T-helper 2 cell treated with Interferon-gamma antibody and Interleukin-4, amounts not matched to agents 100 ng/mL and 5 ng/mL, for 36 hours (primary cell): ENCODE measurements around the gene AKT3. TPM values are rescaled to one million over a fixed set of nuclear protein-coding genes. Genes with fewer than 3 reads are reported as not detected.

ENCODE experiments used
- intact Hi-C: fragments of 100-400 bp; cut with micrococcal nuclease; formaldehyde crosslinking; loops from one replicate; pipeline ENCODE4 v1.15.1; 2023
- total RNA-seq: library from RNA; stranded (reverse); gene quantifications from 2 replicates; pipeline ENCODE4 v1.2.3, GENCODE V29; 2022

AKT3 gene
- total RNA-seq, 1 donor from 2014 or later, result 23.2 TPM

GRCh38 chr1:243735457-243735856 lies 114.6 kb downstream of the AKT3 start:
- intact Hi-C loops, result no loop called here

GRCh38 chr1:243734308-243734695 lies 115.7 kb downstream of the AKT3 start:
- intact Hi-C loops, result no loop called here

GRCh38 chr1:243733670-243734307 lies 116.3 kb downstream of the AKT3 start:
- intact Hi-C loops, result no loop called here

- intact Hi-C loops, result no loop called here
Measured at GRCh38 chr1:243732637-243733036, 117.4 kb downstream of the AKT3 start.

- intact Hi-C loops, result no loop called here
Measured at GRCh38 chr1:243731974-243732625, 117.9 kb downstream of the AKT3 start.

- intact Hi-C loops, result no loop called here
Measured at GRCh38 chr1:243731301-243731891, 118.6 kb downstream of the AKT3 start.

GRCh38 chr1:243730487-243731150 lies 119.4 kb downstream of the AKT3 start:
- intact Hi-C loops, result no loop called here

- intact Hi-C loops, result no loop called here
Measured at GRCh38 chr1:243729956-243730355, 120.1 kb downstream of the AKT3 start.

GRCh38 chr1:243727503-243728203 lies 122.4 kb downstream of the AKT3 start:
- intact Hi-C loops, result no loop called here

GRCh38 chr1:243726806-243727502 lies 123.1 kb downstream of the AKT3 start:
- intact Hi-C loops, result no loop called here

GRCh38 chr1:243725846-243726245 lies 124.2 kb downstream of the AKT3 start:
- intact Hi-C loops, result no loop called here

- intact Hi-C loops, result no loop called here
Measured at GRCh38 chr1:243725075-243725474, 125.0 kb downstream of the AKT3 start.

- intact Hi-C loops, result no loop called here
Measured at GRCh38 chr1:243723458-243724043, 126.5 kb downstream of the AKT3 start.

GRCh38 chr1:243723050-243723449 lies 127.0 kb downstream of the AKT3 start:
- intact Hi-C loops, result no loop called here

GRCh38 chr1:243719476-243719875 lies 130.6 kb downstream of the AKT3 start:
- intact Hi-C loops, result no loop called here

GRCh38 chr1:243718893-243719292 lies 131.2 kb downstream of the AKT3 start:
- intact Hi-C loops, result no loop called here

GRCh38 chr1:243718022-243718421 lies 132.0 kb downstream of the AKT3 start:
- intact Hi-C loops, result no loop called here

- intact Hi-C loops, result no loop called here
Measured at GRCh38 chr1:243716906-243717305, 133.1 kb downstream of the AKT3 start.

- intact Hi-C loops, result no loop called here
Measured at GRCh38 chr1:243715285-243715684, 134.8 kb downstream of the AKT3 start.

GRCh38 chr1:243713470-243714186 lies 136.4 kb downstream of the AKT3 start:
- intact Hi-C loops, result no loop called here
